ENCODE results near the gene ACP1.

The ACP1 gene

DNA sequence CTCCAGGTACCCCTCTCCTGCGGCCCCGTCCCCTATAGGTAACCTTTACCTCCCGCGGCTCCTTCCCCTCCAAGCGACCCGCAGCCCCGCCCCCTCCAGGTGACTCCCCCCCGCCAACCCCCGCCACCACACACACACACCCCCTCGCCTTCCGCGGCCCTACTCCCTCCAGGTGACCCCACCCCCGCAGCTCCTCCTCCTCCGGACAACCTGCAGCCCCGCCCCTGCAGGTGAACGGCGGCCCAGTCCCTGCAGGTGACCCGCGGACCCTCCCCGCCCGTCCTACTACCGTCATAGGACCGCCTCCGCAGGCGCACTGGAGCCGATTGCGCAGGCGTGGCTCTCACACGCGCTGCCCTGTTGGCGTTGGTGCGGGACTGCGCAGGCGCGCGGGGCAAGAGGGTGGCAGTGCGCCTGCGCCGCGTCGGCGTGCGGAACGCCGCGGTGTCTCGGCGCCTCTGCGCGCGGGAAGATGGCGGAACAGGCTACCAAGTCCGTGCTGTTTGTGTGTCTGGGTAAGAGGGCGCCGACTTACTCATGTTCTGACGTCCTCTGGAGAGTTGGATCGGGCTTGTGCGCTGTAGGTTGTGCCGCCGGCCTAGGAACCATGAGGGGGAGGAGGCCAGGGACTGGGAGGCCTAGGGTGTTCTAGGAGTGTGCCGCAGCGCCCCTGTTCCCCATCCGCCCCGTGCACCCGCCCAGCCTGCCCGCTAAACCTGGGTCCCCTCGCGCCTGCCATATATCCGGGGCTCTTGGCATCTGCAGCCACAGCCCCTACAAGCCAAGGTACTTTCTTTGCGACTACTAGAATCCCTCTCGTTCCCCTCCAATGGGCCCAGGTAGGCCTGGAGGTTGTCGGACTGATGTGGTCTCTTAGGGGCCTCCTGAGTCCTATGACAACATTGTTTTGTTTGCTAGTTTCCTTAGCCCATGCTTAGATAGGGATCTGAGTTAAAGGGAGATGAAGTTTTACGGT is at the start of gene ACP1:
ACP1 (plus strand) TSS at position 455 of the 976 bp plus-strand sequence; CDS start at position 473, 18 bp downstream.
- in situ Hi-C loops (cut with MboI; ENCODE audit: low sequenced_read_pairs) = no loop called here

DNA sequence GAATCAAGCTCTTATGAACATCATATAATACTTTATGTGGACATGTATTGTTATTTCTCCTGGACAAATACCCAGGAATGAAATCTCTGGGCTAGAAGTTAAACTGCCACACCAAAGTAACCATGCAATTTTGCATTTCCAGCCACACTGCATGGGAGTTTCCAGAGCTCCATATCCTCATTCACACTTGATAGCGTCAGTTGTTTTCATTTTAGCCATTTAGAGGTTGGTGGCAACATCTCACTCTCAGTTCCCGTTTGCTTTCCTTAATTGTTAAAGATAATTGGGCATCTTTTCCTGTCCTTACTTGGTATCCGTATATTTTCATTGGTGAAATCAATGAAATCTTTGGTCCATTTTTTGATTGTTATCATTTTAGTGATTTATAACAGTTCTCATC is 48.7 kb upstream of the ACP1 start:
- in situ Hi-C loops (cut with MboI; ENCODE audit: low sequenced_read_pairs) = no loop called here

DNA sequence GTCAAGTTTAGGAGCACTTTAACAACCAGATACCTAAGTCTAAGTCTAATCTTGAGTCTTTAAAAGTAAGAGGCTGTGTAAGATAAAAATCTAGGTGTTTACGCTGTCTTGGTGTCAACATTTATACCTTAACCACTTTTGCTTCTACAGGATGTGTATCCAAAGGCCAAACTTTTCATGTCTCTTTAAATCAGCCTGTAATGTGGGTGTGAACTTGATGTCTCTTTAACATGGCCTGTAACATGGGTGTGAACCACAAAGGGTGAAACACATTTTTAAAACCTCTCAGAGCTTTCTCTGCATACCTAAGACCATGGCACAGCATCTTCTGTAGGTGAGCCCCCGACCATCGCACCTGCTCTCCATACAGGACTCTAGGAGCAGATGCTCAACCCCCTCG is 41.3 kb upstream of the ACP1 start:
- in situ Hi-C loops (cut with MboI; ENCODE audit: low sequenced_read_pairs) = no loop called here

DNA sequence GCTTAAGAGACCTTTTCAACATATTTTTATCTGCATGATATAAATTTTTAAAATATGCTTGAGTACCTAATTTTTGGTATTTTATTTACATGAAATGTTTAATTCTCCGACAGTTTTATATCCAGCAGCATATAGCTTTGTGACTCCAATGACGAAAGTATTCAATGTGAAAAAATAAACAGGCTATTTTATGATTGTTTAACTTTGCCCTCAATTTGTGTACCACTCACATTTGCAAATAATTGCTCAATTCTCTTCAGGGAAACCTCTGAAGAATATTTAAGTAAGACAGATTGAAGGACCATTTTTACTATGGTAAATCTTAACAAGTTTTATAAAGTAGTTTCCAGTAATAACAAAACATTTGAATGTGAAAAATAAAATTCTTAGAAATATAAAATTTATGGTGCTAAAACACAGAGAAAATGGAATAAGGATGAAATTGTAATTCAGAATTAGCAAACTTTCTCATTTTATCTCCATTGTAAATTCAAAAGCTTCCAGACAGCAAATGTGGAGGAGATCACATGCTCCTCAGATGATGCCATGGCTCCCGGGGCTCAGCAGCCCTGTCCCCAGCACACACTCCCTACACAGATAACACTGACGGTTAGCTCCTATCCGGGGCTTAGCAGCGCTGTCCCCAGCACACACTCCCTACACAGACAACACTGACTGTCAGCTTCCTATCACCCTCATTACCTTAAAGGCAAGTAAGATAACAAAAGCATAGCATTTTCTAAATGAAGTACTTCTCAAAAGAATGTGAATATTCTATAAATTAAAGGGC is 40.6 kb upstream of the ACP1 start:
- in situ Hi-C loops (cut with MboI; ENCODE audit: low sequenced_read_pairs) = no loop called here

DNA sequence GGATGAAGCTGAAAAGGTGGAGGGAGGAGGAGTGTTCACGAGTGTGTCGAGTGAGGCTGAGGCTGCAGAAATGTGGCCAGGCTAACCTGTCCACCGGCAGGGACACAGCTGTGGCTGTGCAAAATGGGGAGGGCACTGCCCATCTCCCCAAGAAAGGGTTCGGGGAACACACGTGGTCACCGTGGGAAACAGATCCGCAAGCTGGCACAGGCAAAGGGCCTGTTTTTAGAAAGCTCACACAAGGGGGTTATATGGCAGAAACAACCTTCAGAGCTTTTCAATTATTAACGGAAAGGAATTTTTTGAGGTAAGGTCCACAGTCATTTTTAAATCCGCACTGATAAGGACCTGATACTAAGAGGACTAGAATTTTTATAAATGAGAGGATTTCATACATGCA is 36.6 kb upstream of the ACP1 start:
- in situ Hi-C loops (cut with MboI; ENCODE audit: low sequenced_read_pairs) = no loop called here

DNA sequence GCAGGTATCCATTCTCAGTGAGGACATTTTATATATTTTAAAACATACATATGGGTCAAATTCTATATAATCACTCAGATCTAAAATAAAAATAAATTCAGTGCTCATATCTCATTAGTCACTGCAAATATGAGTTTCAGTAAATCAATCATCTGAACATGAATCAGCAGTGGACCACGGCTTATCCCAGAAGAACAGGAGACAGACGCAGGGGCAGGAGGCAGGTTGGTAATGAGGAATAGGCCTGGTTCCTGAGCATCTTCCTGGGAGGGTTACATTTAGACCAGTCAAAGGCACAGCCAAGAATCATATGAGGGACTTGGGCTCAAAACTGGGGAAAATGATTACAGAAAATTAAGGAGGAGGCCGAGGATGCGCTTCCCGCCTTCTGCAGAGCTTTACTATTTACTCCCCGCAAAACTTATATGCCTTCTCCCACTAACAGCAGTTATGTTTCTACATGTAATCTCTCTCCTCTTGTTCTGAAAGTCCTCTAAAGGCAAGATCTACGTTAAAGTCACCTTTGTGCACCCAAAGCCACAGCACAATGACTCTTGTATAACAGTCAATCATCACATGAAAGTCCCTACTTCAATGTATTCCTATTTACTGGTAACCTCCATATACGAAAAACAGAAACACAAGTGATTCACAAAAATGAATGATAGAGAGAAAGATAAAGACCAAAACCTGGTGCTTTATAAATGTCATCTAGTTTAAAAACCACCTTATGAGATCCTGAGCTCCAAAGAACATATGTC is 36.0 kb upstream of the ACP1 start:
- in situ Hi-C loops (cut with MboI; ENCODE audit: low sequenced_read_pairs) = no loop called here

DNA sequence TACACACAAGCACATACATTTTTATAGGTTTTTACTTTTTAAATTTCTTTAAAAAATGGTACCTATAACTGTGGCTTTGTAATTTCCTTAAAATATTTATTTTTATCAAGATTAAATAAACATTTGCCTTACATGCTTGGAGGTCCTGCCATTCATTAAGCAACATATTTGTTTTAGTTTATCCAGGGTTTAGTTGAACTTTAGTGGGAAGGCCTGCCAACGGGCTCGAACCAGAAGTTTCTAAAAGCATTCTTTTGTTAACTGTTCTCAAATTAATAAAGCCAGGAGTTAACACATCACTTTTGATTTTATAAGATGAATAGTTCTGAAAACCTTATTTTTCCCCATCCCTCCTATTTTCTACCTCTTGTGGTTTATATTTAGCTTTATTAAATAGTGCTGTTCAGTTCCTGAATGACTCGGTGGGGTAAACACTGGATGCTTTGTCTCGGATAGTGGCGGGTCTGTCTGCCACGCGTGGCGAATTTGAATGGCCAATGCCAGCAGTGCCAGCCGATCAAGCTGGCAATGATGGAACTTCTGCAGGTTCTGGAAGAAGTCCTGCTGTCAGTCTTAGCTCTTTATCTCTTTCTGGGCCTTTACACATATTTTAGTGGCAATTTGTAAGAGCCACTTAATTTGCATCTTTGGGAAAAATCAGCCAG is 33.1 kb upstream of the ACP1 start:
- in situ Hi-C loops (cut with MboI; ENCODE audit: low sequenced_read_pairs) = no loop called here

DNA sequence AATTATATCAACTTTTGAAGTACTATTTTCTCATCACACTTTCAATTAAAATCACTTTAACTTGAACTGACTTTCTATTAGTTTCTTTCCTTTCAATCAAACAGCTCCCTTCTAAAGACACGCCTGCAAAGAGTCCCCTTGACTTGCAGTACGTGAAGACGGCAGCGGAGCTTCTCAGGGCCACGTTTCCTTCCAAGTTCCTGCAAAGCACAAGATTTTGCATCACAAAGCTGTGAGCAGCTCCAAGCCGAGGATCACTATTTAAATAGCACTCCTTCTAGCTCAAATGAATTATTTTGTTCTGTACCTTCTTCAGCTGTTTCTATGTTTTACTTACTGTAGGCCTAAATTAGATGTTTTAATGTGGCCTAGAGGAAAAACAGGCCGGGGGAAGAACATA is 31.7 kb upstream of the ACP1 start:
- in situ Hi-C loops (cut with MboI; ENCODE audit: low sequenced_read_pairs) = no loop called here

DNA sequence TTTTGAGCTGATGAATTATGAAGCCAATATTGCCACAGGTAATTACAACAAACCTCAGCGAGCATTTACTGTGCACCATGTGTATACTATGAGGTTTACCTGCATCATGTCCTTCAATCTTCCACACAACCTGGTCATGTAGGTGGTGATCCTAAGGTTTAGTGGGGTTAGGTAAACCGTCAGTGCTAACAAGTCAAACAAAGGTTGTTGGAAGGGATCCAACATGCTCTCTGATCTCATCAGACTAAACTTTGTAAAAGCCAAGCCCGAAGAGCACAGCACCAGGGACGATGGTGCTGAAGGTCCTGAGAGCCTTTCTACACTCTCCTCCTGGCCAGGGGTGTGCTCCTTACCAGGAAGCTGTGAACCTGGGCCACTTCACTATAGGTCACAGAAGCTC is 30.3 kb upstream of the ACP1 start:
- in situ Hi-C loops (cut with MboI; ENCODE audit: low sequenced_read_pairs) = no loop called here

DNA sequence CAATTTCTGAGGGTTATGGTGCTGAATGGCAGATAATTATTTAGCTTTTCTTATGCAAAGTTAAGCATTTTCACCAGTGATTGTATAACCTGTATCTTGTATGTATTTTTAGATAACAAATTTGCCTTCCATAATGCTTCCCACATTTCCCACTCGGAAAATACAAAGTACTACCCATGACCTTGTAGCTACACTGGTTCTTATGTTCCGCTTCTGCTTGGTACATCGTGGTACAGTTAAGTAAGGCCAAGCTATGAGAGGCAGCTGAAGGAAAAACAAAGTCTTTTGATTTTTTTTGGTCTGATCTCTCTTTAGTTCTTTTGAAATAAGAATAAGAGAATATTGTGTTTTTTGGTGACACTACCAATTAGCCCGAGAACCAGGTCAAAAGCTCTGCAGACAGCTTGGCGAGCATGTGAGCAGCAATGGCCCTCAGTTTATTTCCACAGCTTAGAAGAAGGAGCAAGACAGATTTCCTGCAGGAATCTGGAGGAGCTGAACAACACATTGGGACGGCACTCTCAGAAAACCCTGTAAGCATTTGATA is 27.7 kb upstream of the ACP1 start:
- in situ Hi-C loops (cut with MboI; ENCODE audit: low sequenced_read_pairs) = no loop called here

DNA sequence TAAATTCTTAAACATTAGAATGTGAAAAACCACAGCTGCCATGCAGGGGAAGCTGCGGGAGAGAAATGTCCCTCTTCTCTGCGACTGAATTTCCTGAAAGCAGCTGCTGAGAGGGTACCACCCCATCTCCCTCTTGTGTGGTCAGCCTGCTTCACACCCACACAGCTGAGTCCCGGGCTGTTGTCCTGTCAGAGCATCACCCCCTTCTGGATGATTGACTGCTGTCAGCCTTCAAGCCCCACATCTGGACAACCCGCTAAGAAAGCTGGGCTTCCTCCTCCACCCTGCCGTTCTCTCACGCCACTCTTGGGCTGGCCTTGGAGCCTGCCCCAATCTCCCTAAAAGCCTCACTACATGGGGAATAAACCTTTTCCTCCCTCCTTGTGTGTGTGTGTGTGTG is 26.9 kb upstream of the ACP1 start:
- in situ Hi-C loops (cut with MboI; ENCODE audit: low sequenced_read_pairs) = no loop called here

DNA sequence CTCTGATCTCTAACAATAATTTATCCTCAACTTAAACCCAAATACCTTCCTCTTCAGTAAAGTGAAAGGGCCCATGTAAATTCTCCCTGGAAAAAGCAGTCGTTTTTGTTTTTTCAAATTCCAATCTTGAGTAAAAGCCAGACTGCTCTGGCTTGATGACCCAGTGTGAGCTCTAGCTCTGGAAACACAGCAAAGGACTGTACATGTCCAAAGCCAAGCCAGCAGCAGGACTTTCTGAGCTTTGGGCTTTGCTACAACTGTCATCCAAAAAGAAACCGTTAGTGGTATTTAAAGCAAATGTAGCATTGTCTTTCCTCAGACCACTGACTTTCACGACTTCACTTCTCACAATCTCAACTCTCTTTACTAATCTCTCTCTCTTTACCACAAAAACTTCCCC is 26.3 kb upstream of the ACP1 start:
- in situ Hi-C loops (cut with MboI; ENCODE audit: low sequenced_read_pairs) = no loop called here

DNA sequence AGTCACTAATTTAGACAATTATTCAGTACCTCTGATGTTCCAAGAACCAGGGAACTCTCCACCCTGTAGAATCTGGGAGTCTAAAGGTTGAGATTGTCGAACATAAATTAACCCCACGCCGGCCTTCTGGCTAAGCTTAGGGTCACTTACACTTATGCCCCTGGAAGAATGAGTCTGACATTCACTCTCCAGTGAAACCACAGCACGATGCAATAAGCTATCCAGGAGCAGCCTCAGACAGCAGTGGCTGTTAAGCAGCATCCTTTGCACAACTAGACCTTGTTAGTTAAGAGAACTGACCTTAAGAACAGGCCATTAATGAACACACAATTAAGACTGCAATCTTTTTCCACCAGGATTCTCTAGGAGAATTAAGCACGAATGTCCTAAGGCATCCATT is 25.9 kb upstream of the ACP1 start:
- in situ Hi-C loops (cut with MboI; ENCODE audit: low sequenced_read_pairs) = no loop called here

DNA sequence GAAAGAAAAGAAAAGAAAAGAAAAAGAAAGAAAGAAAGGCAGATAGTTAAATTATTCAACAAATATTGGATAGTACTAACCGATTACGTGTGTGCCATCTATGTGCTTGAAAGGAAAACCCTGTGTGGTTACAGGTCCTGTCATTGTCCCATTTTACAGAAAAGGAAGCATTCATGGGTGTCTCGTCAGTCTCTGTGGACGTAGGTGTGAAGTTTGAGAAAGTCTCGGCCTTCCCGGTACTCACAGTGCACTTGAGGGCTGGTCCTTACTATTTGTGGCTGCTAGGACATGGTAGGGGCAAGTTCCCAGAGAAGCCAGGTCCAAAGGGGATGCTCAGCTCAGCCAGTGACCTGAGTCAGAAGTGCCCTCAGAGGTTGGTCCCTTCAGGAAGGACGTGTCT is 20.2 kb upstream of the ACP1 start:
- in situ Hi-C loops (cut with MboI; ENCODE audit: low sequenced_read_pairs) = no loop called here

DNA sequence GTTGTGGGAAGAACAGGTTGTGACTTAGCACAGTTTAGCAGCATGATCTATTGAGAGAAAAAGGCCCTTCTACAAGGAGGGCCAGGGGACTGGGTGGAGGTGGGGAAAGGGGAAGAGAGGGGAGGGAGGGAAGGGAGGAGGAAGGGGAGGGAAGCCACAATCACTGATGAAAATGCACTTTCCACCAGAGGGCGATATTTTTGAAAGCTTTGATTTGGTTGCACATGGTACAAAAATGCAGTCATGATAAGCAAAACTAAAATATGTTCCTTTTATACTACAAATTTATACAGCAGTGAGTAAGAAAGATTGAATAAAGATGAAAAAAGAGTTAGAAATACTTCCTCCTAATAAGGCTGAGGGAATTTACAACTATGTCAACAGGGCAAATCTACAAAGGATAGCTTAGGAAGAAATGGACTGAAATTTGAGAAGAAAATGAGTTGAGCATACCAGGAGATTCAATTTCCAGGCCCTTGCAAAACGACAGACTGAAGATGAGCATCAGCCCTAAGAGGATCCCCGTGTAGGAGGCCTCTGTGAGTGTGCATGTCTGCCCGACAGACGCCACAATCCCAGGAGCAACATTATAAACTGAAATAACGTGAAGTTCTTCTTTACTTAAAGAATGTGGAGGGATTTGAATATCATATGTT is 18.1 kb upstream of the ACP1 start:
- in situ Hi-C loops (cut with MboI; ENCODE audit: low sequenced_read_pairs) = no loop called here

DNA sequence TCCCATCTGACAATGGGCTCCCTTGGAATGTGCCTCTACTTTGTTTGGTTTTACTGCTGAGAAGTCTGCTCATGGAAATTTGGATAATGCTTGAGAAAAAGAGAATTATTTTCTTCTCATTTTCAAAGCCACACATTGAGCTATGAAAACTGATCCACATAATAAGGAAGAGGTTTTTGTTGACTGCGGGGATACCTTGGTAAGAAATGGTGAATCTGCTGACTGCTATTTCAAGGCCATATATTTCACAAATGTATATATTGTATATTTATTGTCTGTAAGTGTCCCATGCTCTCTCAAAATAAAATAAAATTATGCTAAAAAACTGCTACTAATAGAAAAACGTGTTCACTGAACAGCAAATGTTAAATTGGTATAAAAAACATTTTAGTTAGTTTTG is 16.0 kb upstream of the ACP1 start:
- in situ Hi-C loops (cut with MboI; ENCODE audit: low sequenced_read_pairs) = no loop called here

DNA sequence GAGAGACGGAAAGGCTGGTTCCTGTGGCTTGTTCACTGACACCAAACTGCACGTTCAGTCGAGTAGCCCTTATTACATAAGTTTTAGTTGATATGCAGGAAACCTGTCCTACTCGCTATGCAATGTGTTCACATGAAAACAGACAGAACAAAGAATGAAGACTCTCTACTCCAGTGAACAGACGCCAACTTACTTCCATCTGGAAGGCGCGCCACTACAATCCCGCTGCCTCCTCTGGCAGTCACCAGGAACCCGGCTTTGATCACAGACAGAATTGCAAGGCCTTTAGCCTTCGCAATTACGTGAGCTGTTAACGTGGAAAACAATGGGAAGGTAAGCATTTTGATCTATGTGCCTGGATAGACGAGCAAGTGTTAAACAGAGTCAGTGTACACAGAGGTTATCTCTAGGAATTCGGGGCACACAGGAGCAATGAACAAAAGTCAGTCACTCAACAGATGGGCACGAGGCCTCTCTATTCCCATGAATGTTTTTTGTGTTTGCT is 15.2 kb upstream of the ACP1 start:
- in situ Hi-C loops (cut with MboI; ENCODE audit: low sequenced_read_pairs) = no loop called here

DNA sequence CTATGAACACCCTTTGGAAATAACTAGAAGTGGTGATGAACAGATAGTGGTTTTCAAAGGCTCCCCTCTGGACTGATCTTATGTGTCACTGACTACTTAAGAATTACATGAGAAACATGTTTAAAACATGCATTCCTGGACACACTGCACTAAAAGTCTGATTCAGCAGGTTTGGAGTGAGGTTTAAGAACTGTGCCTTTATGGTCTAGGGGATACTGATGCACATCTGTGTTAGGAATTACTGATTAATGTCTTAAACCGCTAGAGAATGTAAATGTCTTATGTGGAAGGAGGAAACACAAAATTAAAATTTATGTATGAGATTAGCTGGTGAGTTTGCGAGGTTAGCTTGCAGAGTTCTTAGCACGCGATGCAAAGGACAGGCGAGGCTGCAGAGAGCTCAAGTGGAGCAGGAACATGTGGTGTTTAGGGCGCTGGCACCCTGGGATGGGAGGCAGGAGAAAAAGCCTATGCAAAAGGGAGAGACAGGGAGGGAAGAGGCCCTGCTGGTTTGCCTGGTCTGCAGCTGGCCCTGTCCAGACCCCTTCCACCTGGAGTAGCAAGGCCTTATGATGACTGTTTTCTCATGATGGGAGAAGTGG is 12.6 kb upstream of the ACP1 start:
- in situ Hi-C loops (cut with MboI; ENCODE audit: low sequenced_read_pairs) = no loop called here

DNA sequence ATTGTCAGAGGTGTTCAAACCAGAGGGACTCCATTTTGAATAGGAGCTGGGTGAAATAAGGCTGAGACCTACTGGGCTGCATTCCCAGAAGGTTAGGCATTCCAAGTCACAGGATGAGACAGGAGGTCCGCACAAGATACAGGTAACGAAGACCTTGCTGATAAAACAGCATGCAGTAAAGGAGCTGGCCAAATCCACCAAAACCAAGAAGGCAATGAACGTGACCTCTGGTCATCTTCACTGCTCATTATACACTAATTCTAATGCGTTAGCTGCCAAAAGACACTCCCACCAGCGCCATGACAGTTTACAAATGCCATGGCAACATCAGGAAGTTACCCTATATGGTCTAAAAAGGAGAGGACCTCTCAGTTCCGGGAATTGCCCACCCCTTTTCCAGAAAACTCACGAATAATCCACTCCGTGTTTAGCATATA is 11.5 kb upstream of the ACP1 start:
- in situ Hi-C loops (cut with MboI; ENCODE audit: low sequenced_read_pairs) = no loop called here
